Vagina (tissue), 2 donors: Measurements from ENCODE around the gene CHRNA10.

ENCODE experiments used
- POLR2A ChIP-seq, 2 donors: fragments of 450-650 bp; IDR thresholded peaks; one replicate each; pipeline ENCODE4 v1.6.1; 2017; ENCODE audit warnings: antibody characterized with exemption in 2 of 2, mild to moderate bottlenecking in 2 of 2, moderate library complexity in 2 of 2
- TF ChIP-seq, protein P1 (sequence below), 3 experiments: fragments of 450-650 bp in 2 of 3; fragments of 200-600 bp in 1 of 3; sonication (generic) in 1 of 3; IDR thresholded peaks; one replicate each; pipeline ENCODE4 v1.5.1; 2017 to 2019; ENCODE audit warnings: antibody characterized with exemption in 3 of 3, mild to moderate bottlenecking in 2 of 3, moderate library complexity in 2 of 3

GRCh38 chr11:3664032-3664630, 7.1 kb downstream of the CHRNA10 start:
- TF ChIP-seq, protein P1, sequence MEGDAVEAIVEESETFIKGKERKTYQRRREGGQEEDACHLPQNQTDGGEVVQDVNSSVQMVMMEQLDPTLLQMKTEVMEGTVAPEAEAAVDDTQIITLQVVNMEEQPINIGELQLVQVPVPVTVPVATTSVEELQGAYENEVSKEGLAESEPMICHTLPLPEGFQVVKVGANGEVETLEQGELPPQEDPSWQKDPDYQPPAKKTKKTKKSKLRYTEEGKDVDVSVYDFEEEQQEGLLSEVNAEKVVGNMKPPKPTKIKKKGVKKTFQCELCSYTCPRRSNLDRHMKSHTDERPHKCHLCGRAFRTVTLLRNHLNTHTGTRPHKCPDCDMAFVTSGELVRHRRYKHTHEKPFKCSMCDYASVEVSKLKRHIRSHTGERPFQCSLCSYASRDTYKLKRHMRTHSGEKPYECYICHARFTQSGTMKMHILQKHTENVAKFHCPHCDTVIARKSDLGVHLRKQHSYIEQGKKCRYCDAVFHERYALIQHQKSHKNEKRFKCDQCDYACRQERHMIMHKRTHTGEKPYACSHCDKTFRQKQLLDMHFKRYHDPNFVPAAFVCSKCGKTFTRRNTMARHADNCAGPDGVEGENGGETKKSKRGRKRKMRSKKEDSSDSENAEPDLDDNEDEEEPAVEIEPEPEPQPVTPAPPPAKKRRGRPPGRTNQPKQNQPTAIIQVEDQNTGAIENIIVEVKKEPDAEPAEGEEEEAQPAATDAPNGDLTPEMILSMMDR (IDR thresholded peaks at IDR 0.05) = no peak
- TF ChIP-seq POLR2A (IDR thresholded peaks at IDR 0.05) = no peak
